Psoas muscle (tissue), 8 donors: ENCODE results near the gene RPL6. TPM values are rescaled to one million over a fixed set of nuclear protein-coding genes. Genes with fewer than 3 reads are reported as not detected.

Experiments used
- ATAC-seq, 4 donors: fragments of 200-7000 bp; cut with Tn5 transposase; one replicate each; pipeline ENCODE4 v1.9.1; 2020; ENCODE audit warnings: moderate library complexity in 3 of 4, mild to moderate bottlenecking in 2 of 4
- DNase-seq, 2 donors: peaks; one replicate each; pipeline ENCODE4 v3.0.0-alpha.2; 2020
- H3K27ac ChIP-seq: fragments of 200-600 bp; one replicate; pipeline ENCODE4 v1.8.0; 2022
- H3K27me3 ChIP-seq, 3 donors: fragments of 200-600 bp in 1 of 3; one replicate each; pipeline versions ENCODE4 v1.6.1 to v1.8.0; 2013 to 2022; ENCODE audit warnings: low read length in 2 of 3, mild to moderate bottlenecking in 2 of 3, moderate library complexity in 1 of 3; ENCODE audit not compliant: insufficient read depth in 3 of 3
- H3K36me3 ChIP-seq, 2 donors: fragments of 200-600 bp in 1 of 2; one replicate each; pipeline versions ENCODE4 v1.6.1 to v1.8.0; 2013 to 2022; ENCODE audit warnings: low read depth in 1 of 2, mild to moderate bottlenecking in 1 of 2, moderate library complexity in 1 of 2; ENCODE audit not compliant: insufficient read depth in 1 of 2
- H3K4me1 ChIP-seq: fragments of 200-600 bp; one replicate; pipeline ENCODE4 v1.8.0; 2022
- H3K4me3 ChIP-seq: fragments of 200-600 bp; one replicate; pipeline ENCODE4 v1.8.0; 2022; ENCODE audit warnings: mild to moderate bottlenecking
- H3K9me3 ChIP-seq: fragments of 200-600 bp; one replicate; pipeline ENCODE4 v1.8.0; 2022
- CTCF ChIP-seq: fragments of 200-600 bp; IDR thresholded peaks from one replicate; pipeline ENCODE4 v1.8.0; 2022; ENCODE audit warnings: antibody characterized with exemption
- WGBS, 3 donors: extraction: QIAGEN DNeasy Blood & Tissue Kit; methylation state at CpG; one replicate each; pipeline versions ENCODE4 v1.1.6 to v1.1.7; 2013; 5-methylcytosine and 5-hydroxymethylcytosine counted together
- intact Hi-C, 2 donors: fragments of 100-400 bp; cut with DNase I; formaldehyde crosslinking; loops; one replicate each; pipeline versions ENCODE4 v1.11.0 to v1.14.2; 2022
- polyA plus RNA-seq, 3 donors: library from polyadenylated mRNA; stranded (reverse); fragments of 200-250 nt; gene quantifications; one replicate each; pipeline ENCODE4 v1.2.3, GENCODE V29; 2013
- total RNA-seq, 4 donors: library from RNA; stranded (reverse); fragmentation: NEBNext Ultra II Directional in 2 of 4; extraction: Animal tissue kit (Norgen Biotek cat#: 25700) in 2 of 4; gene quantifications; one replicate each; pipeline versions ENCODE4 v1.2.1 to v1.2.4, GENCODE V29; 2021 to 2023
- donor health status: healthy with polysubstance abuse.
- donor health status: DM: no; HTN: no; CAD: no; lungs with moderate emphysema.
- donor health status: Bipolar disorder and iron deficiency.
- donor health status: healthy.
- donor health status: DM: yes; HTN: yes; CAD: no.
- donor health status: DM: no; HTN: no; CAD: no.
- donor health status: DM: no; HTN: no; CAD: no.
- donor health status: DM: yes; HTN: yes; CAD: no.

The RPL6 gene
- total and polyA plus RNA-seq, 7 donors, result 743 to 1,983 (median 889) TPM

- Histone ChIP-seq H3K36me3 (no peaks in the 10 kb centered on the region), H3K9me3 (no peaks in the 10 kb centered on the region), H3K4me1 (peaks cover 14% of the 10 kb centered on the region), H3K27me3 (no peaks in the 10 kb centered on the region), H3K27ac (peak overlapping the region; percentile 92), H3K4me3 (peak overlapping the region; percentile 87)
- intact Hi-C loops, result loop anchor here (5.0 to 10.0 kb wide), 2 partner anchors 99 to 437 kb away; no protein-coding TSS in a partner anchor
- ATAC-seq (peak; percentile 20 to 63 (median 32)), DNase-seq (peak; percentile 18 to 56)
- 1 to 46% (median 1%) methylated on average over 12 to 33 of the region's 33 CpGs for WGBS, 3 donors
- TF ChIP-seq CTCF, result no peak
Measured at GRCh38 chr12:112381406-112381882, 28.0 kb downstream of the RPL6 start.

- ATAC-seq (no peak), DNase-seq (no peak)
- no peak for TF ChIP-seq CTCF
- Histone ChIP-seq H3K4me3 (peak overlapping the region; percentile 87), H3K27me3 (no peaks in the 10 kb centered on the region), H3K9me3 (no peaks in the 10 kb centered on the region), H3K27ac (peak overlapping the region; percentile 92), H3K4me1 (peaks cover 14% of the 10 kb centered on the region), H3K36me3 (no peaks in the 10 kb centered on the region)
- intact Hi-C loops, result loop anchor here (5.0 to 10.0 kb wide), 2 partner anchors 99 to 436 kb away; no protein-coding TSS in a partner anchor
- WGBS, 3 donors, result 35 to 73% (median 40%) methylated on average over 34 of the region's 34 CpGs
Measured at GRCh38 chr12:112380663-112381405, 28.6 kb downstream of the RPL6 start.

GRCh38 chr12:112375105-112375504 is 34.3 kb downstream of the RPL6 start:
- Histone ChIP-seq H3K4me3 (no peak overlapping the region), H3K27me3 (no peaks in the 10 kb centered on the region), H3K4me1 (peaks cover 15% of the 10 kb centered on the region), H3K27ac (no peak overlapping the region), H3K9me3 (no peaks in the 10 kb centered on the region), H3K36me3 (no peaks in the 10 kb centered on the region)
- intact Hi-C loops, result no loop called here
- TF ChIP-seq CTCF, result no peak
- no peak for ATAC-seq
- 69 to 79% (median 71%) methylated on average over 5 of the region's 5 CpGs for WGBS, 3 donors
- DNase-seq, result no peak

- no peak for TF ChIP-seq CTCF
- DNase-seq (no peak), ATAC-seq (peak in 1 of 4 donors; percentile 35)
- no peaks in the 10 kb centered on the region for H3K36me3 ChIP-seq
- H3K9me3 ChIP-seq, result no peaks in the 10 kb centered on the region
- WGBS, 3 donors, result 63 to 72% (median 67%) methylated on average over 3 of the region's 3 CpGs
- H3K27me3 ChIP-seq, result no peaks in the 10 kb centered on the region
- intact Hi-C loops, result no loop called here
- peaks cover 13% of the 10 kb centered on the region for H3K4me1 ChIP-seq
- H3K27ac ChIP-seq, result peak overlapping the region; percentile 59
- H3K4me3 ChIP-seq, result no peak overlapping the region
Measured at GRCh38 chr12:112374166-112374740, 35.2 kb downstream of the RPL6 start.
